ENCODE results near the gene SLC34A1. TPM values are rescaled to one million over a fixed set of nuclear protein-coding genes. Genes with fewer than 3 reads are reported as not detected.
A peak's percentile ranks its signal among the peaks of the same experiment; 100 is the strongest.
"Not testable (repeated sequence)": the region's sequence is repeated elsewhere in the genome, so short reads cannot be mapped to it uniquely, and the experiment has no call there.

Gene SLC34A1
- total RNA-seq, 6 experiments from 2014 or later, result 0.12 to 5.3 (median 1.6) TPM; not detected in 1

DNA sequence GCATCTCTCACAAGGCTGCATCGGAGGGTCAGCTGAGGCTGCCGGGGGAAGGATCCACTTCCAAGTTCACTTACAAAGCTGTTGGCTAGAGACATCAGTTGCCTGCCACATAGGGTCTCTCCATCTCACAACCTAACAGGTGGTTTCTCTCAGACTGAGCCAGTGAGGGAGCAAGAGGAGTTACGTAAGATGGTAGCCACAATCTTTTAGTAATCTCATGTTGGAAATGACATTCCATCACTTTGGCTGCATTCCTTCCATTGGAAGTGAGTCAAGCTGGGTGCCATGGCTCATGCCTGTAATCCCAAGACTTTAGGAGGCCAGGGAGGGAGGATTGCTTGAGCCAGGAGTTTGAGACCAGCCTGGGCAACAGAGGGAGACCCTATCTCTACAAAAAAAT lies 34.8 kb downstream of the SLC34A1 start:
- intact Hi-C loops (cut with DNase I), result no loop called here
- TF ChIP-seq, protein P1, sequence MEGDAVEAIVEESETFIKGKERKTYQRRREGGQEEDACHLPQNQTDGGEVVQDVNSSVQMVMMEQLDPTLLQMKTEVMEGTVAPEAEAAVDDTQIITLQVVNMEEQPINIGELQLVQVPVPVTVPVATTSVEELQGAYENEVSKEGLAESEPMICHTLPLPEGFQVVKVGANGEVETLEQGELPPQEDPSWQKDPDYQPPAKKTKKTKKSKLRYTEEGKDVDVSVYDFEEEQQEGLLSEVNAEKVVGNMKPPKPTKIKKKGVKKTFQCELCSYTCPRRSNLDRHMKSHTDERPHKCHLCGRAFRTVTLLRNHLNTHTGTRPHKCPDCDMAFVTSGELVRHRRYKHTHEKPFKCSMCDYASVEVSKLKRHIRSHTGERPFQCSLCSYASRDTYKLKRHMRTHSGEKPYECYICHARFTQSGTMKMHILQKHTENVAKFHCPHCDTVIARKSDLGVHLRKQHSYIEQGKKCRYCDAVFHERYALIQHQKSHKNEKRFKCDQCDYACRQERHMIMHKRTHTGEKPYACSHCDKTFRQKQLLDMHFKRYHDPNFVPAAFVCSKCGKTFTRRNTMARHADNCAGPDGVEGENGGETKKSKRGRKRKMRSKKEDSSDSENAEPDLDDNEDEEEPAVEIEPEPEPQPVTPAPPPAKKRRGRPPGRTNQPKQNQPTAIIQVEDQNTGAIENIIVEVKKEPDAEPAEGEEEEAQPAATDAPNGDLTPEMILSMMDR (IDR thresholded peaks at IDR 0.05), result no peak
- no peak for TF ChIP-seq POLR2A (IDR thresholded peaks at IDR 0.05)
- H3K9me3 ChIP-seq, result no peaks in the 10 kb centered on the region
- no peak overlapping the region for H3K4me3 ChIP-seq
- no peak for ATAC-seq
- no peak overlapping the region for H3K27ac ChIP-seq
- H3K27me3 ChIP-seq, result no peaks in the 10 kb centered on the region
- no peaks in the 10 kb centered on the region for H3K4me1 ChIP-seq
- DNase-seq, result no peak
- whole genome bisulfite sequencing (ENCODE audit: insufficient coverage, low coverage, low lambda C conversion rate, missing lambda C conversion rate), result 80% methylated on average over 1 of the region's 3 CpGs
- no peaks in the 10 kb centered on the region for H3K36me3 ChIP-seq

DNA sequence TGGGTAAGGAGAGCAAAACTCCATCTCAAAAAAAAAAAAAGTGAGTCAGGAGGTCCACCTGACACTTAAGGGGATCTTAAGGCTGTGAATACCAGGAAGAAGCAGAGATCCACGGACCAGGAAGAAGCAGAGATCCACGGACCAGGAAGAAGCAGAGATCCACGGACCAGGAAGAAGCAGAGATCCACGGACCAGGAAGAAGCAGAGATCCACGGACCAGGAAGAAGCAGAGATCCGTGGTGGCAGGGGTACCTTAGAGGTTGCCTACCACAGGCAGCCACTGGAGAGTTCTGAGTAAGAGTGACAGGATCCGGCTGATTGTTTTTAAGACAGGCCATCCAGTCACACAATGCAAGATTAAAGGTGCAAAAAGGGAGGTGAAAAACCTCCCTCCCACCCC lies 36.2 kb downstream of the SLC34A1 start:
- H3K4me1 ChIP-seq; H3K27ac ChIP-seq; DNase-seq; H3K9me3 ChIP-seq; ATAC-seq; intact Hi-C loops (cut with DNase I); H3K27me3 ChIP-seq; H3K36me3 ChIP-seq; H3K4me3 ChIP-seq: not testable (repeated sequence)
- 70% methylated on average over 7 of the region's 7 CpGs for WGBS (ENCODE audit: insufficient coverage, low coverage, low lambda C conversion rate, missing lambda C conversion rate)

DNA sequence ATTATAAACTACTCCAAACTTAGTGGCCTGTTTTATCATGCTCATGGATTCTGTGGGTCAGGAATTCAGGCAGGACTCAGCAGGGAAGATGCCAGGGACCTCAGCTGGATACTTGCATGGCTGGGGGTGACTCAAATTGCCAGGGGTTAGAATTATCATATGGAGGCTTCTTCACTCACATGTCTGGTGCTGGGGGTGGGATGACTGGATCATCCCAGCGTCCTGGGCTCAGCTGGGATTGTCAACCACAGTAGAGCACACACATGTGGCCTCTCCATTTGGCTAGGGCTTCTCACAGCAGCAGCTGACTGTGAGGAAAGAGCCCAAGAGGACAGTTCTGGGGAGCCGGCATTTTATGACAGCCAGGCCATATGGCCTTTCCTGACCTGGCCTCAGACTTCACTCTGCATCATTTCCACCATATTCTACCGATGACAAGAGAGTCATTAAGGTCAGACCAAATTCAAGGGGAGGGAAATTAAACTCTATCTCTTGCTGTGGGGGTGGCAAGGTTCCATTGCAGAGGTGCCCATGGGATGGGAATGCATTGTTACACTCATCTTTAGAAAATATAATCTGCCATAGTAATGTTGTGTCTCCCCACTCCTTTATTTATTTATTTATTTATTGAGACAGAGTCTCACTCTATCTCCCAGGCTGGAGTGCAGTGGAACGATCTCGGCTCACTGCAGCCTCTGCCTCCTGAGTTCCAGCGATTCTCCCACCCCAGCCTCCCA lies 37.0 kb downstream of the SLC34A1 start:
- no peak overlapping the region for H3K27ac ChIP-seq
- ATAC-seq (no peak), DNase-seq (no peak)
- peaks cover 0 to 5% (median 0%) of the 10 kb centered on the region in 4 donors for H3K4me1 ChIP-seq
- intact Hi-C loops (cut with DNase I), result no loop called here
- H3K36me3 ChIP-seq, result no peaks in the 10 kb centered on the region
- H3K4me3 ChIP-seq, result no peak overlapping the region
- TF ChIP-seq POLR2A (IDR thresholded peaks at IDR 0.05), result no peak
- TF ChIP-seq, protein P1 (IDR thresholded peaks at IDR 0.05), result no peak
- H3K9me3 ChIP-seq, result no peaks in the 10 kb centered on the region
- H3K27me3 ChIP-seq, result no peaks in the 10 kb centered on the region
- 92% methylated on average over 4 of the region's 6 CpGs for WGBS (ENCODE audit: insufficient coverage, low coverage, low lambda C conversion rate, missing lambda C conversion rate)

DNA sequence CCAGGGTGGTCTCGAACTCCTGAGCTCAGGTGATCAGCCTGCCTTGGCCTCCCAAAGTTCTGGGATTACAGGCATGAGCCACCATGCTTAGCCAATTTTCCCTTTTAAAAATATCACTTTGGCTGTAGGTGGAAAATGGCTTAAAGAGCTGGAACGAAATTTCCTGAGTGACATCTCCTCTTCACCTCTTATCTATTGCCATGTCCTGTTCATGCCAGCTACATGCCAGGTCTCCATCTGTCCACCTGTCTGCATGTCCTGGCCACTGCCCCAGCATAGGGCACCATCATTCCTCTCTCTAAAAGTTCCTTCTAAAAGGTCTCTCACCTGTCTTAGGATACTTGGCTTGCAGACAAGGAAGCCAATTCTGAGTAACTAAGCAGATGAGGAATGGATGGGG lies 39.4 kb downstream of the SLC34A1 start:
- DNase-seq (no peak), ATAC-seq (no peak)
- H3K27ac ChIP-seq, result no peak overlapping the region
- H3K36me3 ChIP-seq, result no peaks in the 10 kb centered on the region
- 81% methylated on average over 2 of the region's 2 CpGs for WGBS (ENCODE audit: insufficient coverage, low coverage, low lambda C conversion rate, missing lambda C conversion rate)
- peaks cover 0 to 14% (median 0%) of the 10 kb centered on the region in 4 donors for H3K4me1 ChIP-seq
- intact Hi-C loops (cut with DNase I), result no loop called here
- H3K4me3 ChIP-seq, result no peak overlapping the region
- TF ChIP-seq, protein P1 (IDR thresholded peaks at IDR 0.05), result no peak
- TF ChIP-seq POLR2A (IDR thresholded peaks at IDR 0.05), result no peak
- H3K9me3 ChIP-seq, result no peaks in the 10 kb centered on the region
- H3K27me3 ChIP-seq, result no peaks in the 10 kb centered on the region

DNA sequence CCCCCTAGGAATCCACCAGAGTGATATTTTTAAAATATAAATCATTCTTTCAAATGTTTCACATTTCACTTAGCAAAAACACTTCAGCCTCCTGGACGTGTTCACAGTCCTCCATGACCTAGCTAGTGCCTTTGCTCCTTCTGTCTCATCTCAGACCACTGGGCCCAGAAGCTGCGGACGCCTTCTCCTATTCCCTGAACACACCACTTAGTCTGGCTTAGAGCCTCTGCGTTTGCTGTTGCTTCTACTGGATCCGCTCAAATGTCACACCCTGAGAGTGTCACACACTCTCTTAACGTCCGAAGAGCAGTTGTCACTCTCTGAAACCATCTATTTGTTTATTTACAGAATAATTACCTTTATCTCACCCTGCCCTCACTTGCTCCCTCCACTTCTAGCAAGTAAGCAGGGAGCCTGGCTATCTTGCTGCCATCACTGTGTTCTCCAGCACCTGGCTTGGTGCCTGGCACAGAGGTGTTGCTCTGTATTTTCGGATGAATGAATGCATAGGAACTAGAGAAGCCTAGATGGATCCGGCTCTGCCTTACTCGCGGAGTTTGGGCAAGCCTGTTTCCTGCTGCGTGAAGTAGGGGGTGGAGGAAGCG lies 41.1 kb downstream of the SLC34A1 start:
- no peak for DNase-seq

More for the DNA sequence above, 41.1 kb downstream of the SLC34A1 start:
- intact Hi-C loops (cut with DNase I), result no loop called here
- H3K9me3 ChIP-seq, result no peaks in the 10 kb centered on the region
- 42% methylated on average over 12 of the region's 13 CpGs for WGBS (ENCODE audit: insufficient coverage, low coverage, low lambda C conversion rate, missing lambda C conversion rate)
- H3K27ac ChIP-seq, result peak overlapping the region; percentile 71 to 88 (median 83)
- TF ChIP-seq, protein P1 (IDR thresholded peaks at IDR 0.05), result no peak
- TF ChIP-seq POLR2A (IDR thresholded peaks at IDR 0.05), result no peak
- H3K36me3 ChIP-seq, result no peaks in the 10 kb centered on the region
- H3K4me3 ChIP-seq, result peak overlapping the region; percentile 44 to 60 (median 53)
- no peak for ATAC-seq
- H3K4me1 ChIP-seq, result peaks cover 0 to 14% (median 0%) of the 10 kb centered on the region in 4 donors
- H3K27me3 ChIP-seq, result no peaks in the 10 kb centered on the region
